Brain microvascular endothelial cell (primary cell): ENCODE results near the gene SMARCAD1.

Source experiments
- DNase-seq: peaks from one replicate; pipeline ENCODE4 v3.0.0-alpha.2; 2020
- H3K27ac ChIP-seq: fragments of 250-450 bp; sonication (Bioruptor Pico); 2 replicates; pipeline ENCODE4 v1.5.1; 2020; ENCODE audit warnings: mild to moderate bottlenecking, moderate library complexity
- H3K27me3 ChIP-seq: fragments of 250-450 bp; sonication (Bioruptor Pico); replicated peaks from 2 replicates; pipeline ENCODE4 v1.5.1; 2020; ENCODE audit warnings: mild to moderate bottlenecking
- H3K36me3 ChIP-seq: fragments of 250-450 bp; sonication (Bioruptor Pico); replicated peaks from 2 replicates; pipeline ENCODE4 v1.5.1; 2020; ENCODE audit warnings: mild to moderate bottlenecking
- H3K4me3 ChIP-seq: 2 replicates; pipeline ENCODE4 v1.5.1; 2011; ENCODE audit warnings: low read depth, mild to moderate bottlenecking, control low read depth, low read length, moderate library complexity
- in situ Hi-C: cut with HindIII; loops from 2 replicates; pipeline ENCODE4 v1.10.0; 2017; ENCODE audit warnings: low sequenced_read_pairs, low pct_ligation_motif_present
- TF ChIP-seq, protein P1 (sequence below): IDR thresholded peaks from 2 replicates; pipeline ENCODE4 v1.5.1; 2011; ENCODE audit warnings: low read depth, mild to moderate bottlenecking, moderate library complexity, low read length, control low read depth, inconsistent platforms; ENCODE audit errors: missing control alignments

The SMARCAD1 gene

GRCh38 chr4:94207469-94208224 lies at the start of gene SMARCAD1:
SMARCAD1 (plus strand) TSS chr4:94207865; CDS start chr4:94208395, 530 bp downstream.
- peak within 1 kb of the TSS; percentile 73 for H3K4me3 ChIP-seq
- no peaks in the 10 kb centered on the region for H3K27me3 ChIP-seq
- in situ Hi-C loops = no loop called here
- DNase-seq = peak; percentile 96
- peaks cover 9% of the 10 kb centered on the region for H3K36me3 ChIP-seq
- H3K27ac ChIP-seq = peak within 1 kb of the TSS; percentile 98
- TF ChIP-seq, protein P1, sequence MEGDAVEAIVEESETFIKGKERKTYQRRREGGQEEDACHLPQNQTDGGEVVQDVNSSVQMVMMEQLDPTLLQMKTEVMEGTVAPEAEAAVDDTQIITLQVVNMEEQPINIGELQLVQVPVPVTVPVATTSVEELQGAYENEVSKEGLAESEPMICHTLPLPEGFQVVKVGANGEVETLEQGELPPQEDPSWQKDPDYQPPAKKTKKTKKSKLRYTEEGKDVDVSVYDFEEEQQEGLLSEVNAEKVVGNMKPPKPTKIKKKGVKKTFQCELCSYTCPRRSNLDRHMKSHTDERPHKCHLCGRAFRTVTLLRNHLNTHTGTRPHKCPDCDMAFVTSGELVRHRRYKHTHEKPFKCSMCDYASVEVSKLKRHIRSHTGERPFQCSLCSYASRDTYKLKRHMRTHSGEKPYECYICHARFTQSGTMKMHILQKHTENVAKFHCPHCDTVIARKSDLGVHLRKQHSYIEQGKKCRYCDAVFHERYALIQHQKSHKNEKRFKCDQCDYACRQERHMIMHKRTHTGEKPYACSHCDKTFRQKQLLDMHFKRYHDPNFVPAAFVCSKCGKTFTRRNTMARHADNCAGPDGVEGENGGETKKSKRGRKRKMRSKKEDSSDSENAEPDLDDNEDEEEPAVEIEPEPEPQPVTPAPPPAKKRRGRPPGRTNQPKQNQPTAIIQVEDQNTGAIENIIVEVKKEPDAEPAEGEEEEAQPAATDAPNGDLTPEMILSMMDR = peak; percentile 8

DNA sequence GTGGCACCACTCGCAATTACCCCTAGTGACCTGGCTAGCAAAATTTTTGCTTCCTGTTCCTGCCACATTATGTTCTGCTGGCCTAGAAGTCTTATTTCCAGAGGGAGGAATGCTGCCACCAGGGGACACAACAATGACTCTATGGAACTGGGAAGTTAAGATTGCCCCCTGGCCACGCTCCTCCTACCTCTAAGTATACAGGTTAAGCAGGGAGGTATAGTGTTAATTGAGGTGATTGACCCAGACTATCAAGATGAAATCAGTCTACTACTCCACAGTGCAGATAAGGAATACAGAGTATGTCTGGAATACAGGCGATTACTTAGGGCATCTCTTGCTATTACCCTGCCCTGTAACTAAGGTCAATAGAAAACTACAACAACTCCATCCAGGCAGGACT lies 48.8 kb upstream of the SMARCAD1 start:
- no peaks in the 10 kb centered on the region for H3K27me3 ChIP-seq
- no peak overlapping the region for H3K4me3 ChIP-seq
- no peak overlapping the region for H3K27ac ChIP-seq
- DNase-seq = no peak
- TF ChIP-seq, protein P1 = no peak
- no peaks in the 10 kb centered on the region for H3K36me3 ChIP-seq
- in situ Hi-C loops = no loop called here

DNA sequence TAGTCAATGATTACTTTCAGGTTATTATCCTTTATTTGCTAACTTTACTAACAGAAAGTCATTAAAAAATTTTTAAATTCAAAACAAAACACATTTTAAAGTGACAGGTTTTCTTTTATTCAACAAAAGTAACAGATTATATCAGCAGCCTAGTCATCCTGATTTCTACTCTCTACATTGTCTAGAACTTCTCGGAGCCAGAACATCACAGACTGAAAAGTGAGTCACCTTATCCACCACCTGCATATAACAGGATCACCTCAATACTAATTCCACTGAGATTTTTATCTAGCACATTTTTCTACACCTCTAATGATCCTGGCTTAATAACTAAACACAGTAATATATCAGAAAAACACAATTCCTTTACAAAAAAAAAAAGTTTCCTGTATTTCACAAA lies 47.9 kb upstream of the SMARCAD1 start:
- in situ Hi-C loops = no loop called here
- no peak overlapping the region for H3K27ac ChIP-seq
- TF ChIP-seq, protein P1 = no peak
- no peaks in the 10 kb centered on the region for H3K27me3 ChIP-seq
- no peaks in the 10 kb centered on the region for H3K36me3 ChIP-seq
- no peak for DNase-seq
- H3K4me3 ChIP-seq = no peak overlapping the region

- DNase-seq = no peak
- no peaks in the 10 kb centered on the region for H3K27me3 ChIP-seq
- TF ChIP-seq, protein P1 = no peak
- H3K27ac ChIP-seq = no peak overlapping the region
- in situ Hi-C loops = no loop called here
- H3K36me3 ChIP-seq = no peaks in the 10 kb centered on the region
- no peak overlapping the region for H3K4me3 ChIP-seq
Observed at GRCh38 chr4:94160774-94161173, 46.9 kb upstream of the SMARCAD1 start.

- H3K4me3 ChIP-seq = no peak overlapping the region
- no peaks in the 10 kb centered on the region for H3K36me3 ChIP-seq
- in situ Hi-C loops = no loop called here
- no peak for DNase-seq
- H3K27me3 ChIP-seq = no peaks in the 10 kb centered on the region
- no peak overlapping the region for H3K27ac ChIP-seq
- TF ChIP-seq, protein P1 = no peak
Observed at GRCh38 chr4:94165256-94165655, 42.4 kb upstream of the SMARCAD1 start.

- TF ChIP-seq, protein P1 = no peak
- no peaks in the 10 kb centered on the region for H3K36me3 ChIP-seq
- H3K27me3 ChIP-seq = no peaks in the 10 kb centered on the region
- no peak overlapping the region for H3K4me3 ChIP-seq
- no peak overlapping the region for H3K27ac ChIP-seq
- in situ Hi-C loops = no loop called here
- DNase-seq = peak; percentile 3
Observed at GRCh38 chr4:94168321-94168720, 39.3 kb upstream of the SMARCAD1 start.
